ENCODE measurements around the gene LRRC3B.

LRRC3B gene

DNA sequence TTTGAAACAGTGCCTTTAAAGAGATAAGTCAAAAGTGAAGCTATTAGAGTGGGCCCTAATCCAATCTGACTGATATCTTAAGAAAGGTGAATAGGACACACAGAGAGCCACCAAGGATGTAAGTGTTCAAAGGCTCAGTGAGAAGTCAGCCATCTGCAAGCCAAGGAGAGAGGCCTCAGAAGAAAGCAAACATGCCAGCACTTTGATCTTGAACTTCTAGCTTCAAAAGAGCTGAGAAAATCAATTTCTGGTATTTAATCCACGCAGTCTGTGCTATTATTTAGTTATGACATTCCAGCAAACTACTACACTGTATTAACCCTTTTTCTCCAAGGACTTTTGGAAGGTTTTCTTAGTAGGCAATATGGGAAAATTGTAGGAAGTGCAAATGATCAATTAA lies 95.7 kb downstream of the LRRC3B start:
- Histone ChIP-seq H3K18ac (ENCODE audit: low read depth in 1 of 2, low read length in 2 of 2) (no peak overlapping the region), H3K14ac (ENCODE audit: low read length in 2 of 2) (no peak overlapping the region), H3K4me2 (ENCODE audit: low read length, poor library complexity, severe bottlenecking) (no peak overlapping the region), H3K79me1 (replicated peaks; ENCODE audit: low read length, poor library complexity, severe bottlenecking) (no peaks in the 10 kb centered on the region), H2BK120ac (ENCODE audit: low read depth, low read length) (no peak overlapping the region), H3K9me3 (ENCODE audit: control insufficient read depth, low read length) (peaks cover 4% of the 10 kb centered on the region), H3K36me3 (ENCODE audit: control insufficient read depth in 1 of 2, insufficient read depth in 2 of 2, low read depth in 1 of 2, low read length in 2 of 2) (no peaks in the 10 kb centered on the region), H3K4me1 (ENCODE audit: control insufficient read depth, insufficient read depth, low read depth, low read length) (no peaks in the 10 kb centered on the region), H3K9ac (ENCODE audit: low read length) (no peak overlapping the region), H2BK5ac (ENCODE audit: low read depth, low read length, poor library complexity, severe bottlenecking) (no peak overlapping the region), H3K4ac (ENCODE audit: low read depth in 1 of 2, low read length in 2 of 2) (no peak overlapping the region), H2BK12ac (ENCODE audit: low read length in 2 of 2) (no peak overlapping the region), H2AK5ac (ENCODE audit: low read length, severe bottlenecking) (no peak overlapping the region), H3K23ac (ENCODE audit: low read length in 2 of 2) (no peak overlapping the region), H4K8ac (ENCODE audit: low read length) (no peak overlapping the region), H2AFZ (ENCODE audit: low read depth, low read length) (no peak overlapping the region), H3K27ac (ENCODE audit: low read length, poor library complexity, severe bottlenecking) (no peak overlapping the region), H3K27me3 (ENCODE audit: control insufficient read depth in 1 of 2, insufficient read depth in 1 of 2, low read length in 2 of 2) (no peaks in the 10 kb centered on the region), H4K91ac (ENCODE audit: low read length) (no peak overlapping the region), H2BK15ac (ENCODE audit: low read depth, poor library complexity, severe bottlenecking) (no peak overlapping the region), H3K4me3 (ENCODE audit: insufficient read depth in 1 of 2, low read depth in 1 of 2, low read length in 2 of 2) (no peak overlapping the region)
- no CpG with 5 or more reads among the region's 1 CpG for WGBS
- DNase-seq, result no peak

DNA sequence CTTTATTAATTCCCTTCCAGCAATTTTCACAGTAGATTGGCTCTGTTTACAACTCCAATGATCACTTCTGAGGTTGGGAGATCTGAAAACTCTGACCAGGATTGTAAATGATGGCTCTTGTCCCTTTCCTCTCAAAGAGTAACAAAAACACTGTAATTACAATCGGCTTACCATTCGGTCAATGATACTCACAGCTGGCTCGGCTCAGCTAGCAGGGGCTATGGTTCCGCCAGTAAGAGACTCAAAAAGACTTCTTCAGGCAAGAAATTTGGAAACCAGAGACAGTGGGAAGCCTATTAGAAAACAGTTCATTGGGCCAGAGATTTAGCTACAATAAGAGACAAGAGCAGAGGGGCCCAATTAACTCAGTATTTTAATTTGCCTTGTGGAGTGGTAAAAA lies 96.6 kb downstream of the LRRC3B start:
- Histone ChIP-seq H3K9ac (ENCODE audit: low read length) (no peak overlapping the region), H2BK120ac (ENCODE audit: low read depth, low read length) (no peak overlapping the region), H2AK5ac (ENCODE audit: low read length, severe bottlenecking) (no peak overlapping the region), H2BK5ac (ENCODE audit: low read depth, low read length, poor library complexity, severe bottlenecking) (no peak overlapping the region), H3K23ac (ENCODE audit: low read length in 2 of 2) (no peak overlapping the region), H3K4me1 (ENCODE audit: control insufficient read depth, insufficient read depth, low read depth, low read length) (no peaks in the 10 kb centered on the region), H3K79me1 (replicated peaks; ENCODE audit: low read length, poor library complexity, severe bottlenecking) (no peaks in the 10 kb centered on the region), H3K36me3 (ENCODE audit: control insufficient read depth in 1 of 2, insufficient read depth in 2 of 2, low read depth in 1 of 2, low read length in 2 of 2) (no peaks in the 10 kb centered on the region), H3K14ac (ENCODE audit: low read length in 2 of 2) (no peak overlapping the region), H3K4ac (ENCODE audit: low read depth in 1 of 2, low read length in 2 of 2) (no peak overlapping the region), H3K27me3 (ENCODE audit: control insufficient read depth in 1 of 2, insufficient read depth in 1 of 2, low read length in 2 of 2) (no peaks in the 10 kb centered on the region), H2BK15ac (ENCODE audit: low read depth, poor library complexity, severe bottlenecking) (no peak overlapping the region), H3K27ac (ENCODE audit: low read length, poor library complexity, severe bottlenecking) (no peak overlapping the region), H2AFZ (ENCODE audit: low read depth, low read length) (no peak overlapping the region), H4K91ac (ENCODE audit: low read length) (no peak overlapping the region), H3K18ac (ENCODE audit: low read depth in 1 of 2, low read length in 2 of 2) (no peak overlapping the region), H2BK12ac (ENCODE audit: low read length in 2 of 2) (no peak overlapping the region), H4K8ac (ENCODE audit: low read length) (no peak overlapping the region), H3K4me3 (ENCODE audit: insufficient read depth in 1 of 2, low read depth in 1 of 2, low read length in 2 of 2) (no peak overlapping the region), H3K9me3 (ENCODE audit: control insufficient read depth, low read length) (peaks cover 4% of the 10 kb centered on the region), H3K4me2 (ENCODE audit: low read length, poor library complexity, severe bottlenecking) (no peak overlapping the region)
- no peak for DNase-seq
- 83% methylated on average over 4 of the region's 4 CpGs for WGBS

DNA sequence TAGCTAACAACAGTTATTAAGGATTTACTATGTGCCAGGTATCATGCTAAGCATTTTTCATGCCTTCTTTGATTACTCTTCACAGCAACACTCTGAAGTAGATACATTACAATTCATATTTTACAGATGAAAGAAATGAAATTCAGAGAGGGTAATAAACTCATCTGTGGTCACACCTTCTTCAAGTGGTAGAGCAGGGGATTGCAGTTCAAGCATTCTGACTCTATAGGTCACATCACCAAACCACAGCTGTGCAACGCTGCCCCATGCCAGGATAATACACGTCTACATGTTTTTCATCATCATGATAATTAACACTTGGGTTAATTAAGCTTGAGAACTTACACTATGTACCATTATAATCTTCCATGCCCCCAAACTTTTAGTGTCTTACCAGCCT lies 98.5 kb downstream of the LRRC3B start:
- no peak overlapping the region for H2AFZ ChIP-seq (ENCODE audit: low read depth, low read length)
- peaks cover 8% of the 10 kb centered on the region for H3K9me3 ChIP-seq (ENCODE audit: control insufficient read depth, low read length)
- no peak overlapping the region for H3K23ac ChIP-seq (ENCODE audit: low read length in 2 of 2)
- H2BK15ac ChIP-seq (ENCODE audit: low read depth, poor library complexity, severe bottlenecking), result no peak overlapping the region
- no peak overlapping the region for H4K91ac ChIP-seq (ENCODE audit: low read length)
- no peak overlapping the region for H3K9ac ChIP-seq (ENCODE audit: low read length)
- H2BK5ac ChIP-seq (ENCODE audit: low read depth, low read length, poor library complexity, severe bottlenecking), result no peak overlapping the region
- H3K4me2 ChIP-seq (ENCODE audit: low read length, poor library complexity, severe bottlenecking), result no peak overlapping the region
- H3K14ac ChIP-seq (ENCODE audit: low read length in 2 of 2), result no peak overlapping the region
- no peak overlapping the region for H3K4ac ChIP-seq (ENCODE audit: low read depth in 1 of 2, low read length in 2 of 2)
- H3K36me3 ChIP-seq (ENCODE audit: control insufficient read depth in 1 of 2, insufficient read depth in 2 of 2, low read depth in 1 of 2, low read length in 2 of 2), result no peaks in the 10 kb centered on the region
- H2BK120ac ChIP-seq (ENCODE audit: low read depth, low read length), result no peak overlapping the region
- no peak overlapping the region for H2AK5ac ChIP-seq (ENCODE audit: low read length, severe bottlenecking)
- no peak overlapping the region for H3K27ac ChIP-seq (ENCODE audit: low read length, poor library complexity, severe bottlenecking)
- no peak overlapping the region for H4K8ac ChIP-seq (ENCODE audit: low read length)
- H3K27me3 ChIP-seq (ENCODE audit: control insufficient read depth in 1 of 2, insufficient read depth in 1 of 2, low read length in 2 of 2), result no peaks in the 10 kb centered on the region
- no peaks in the 10 kb centered on the region for H3K4me1 ChIP-seq (ENCODE audit: control insufficient read depth, insufficient read depth, low read depth, low read length)
- no peak for DNase-seq
- H3K18ac ChIP-seq (ENCODE audit: low read depth in 1 of 2, low read length in 2 of 2), result no peak overlapping the region
- H3K79me1 ChIP-seq (replicated peaks; ENCODE audit: low read length, poor library complexity, severe bottlenecking), result no peaks in the 10 kb centered on the region
- H2BK12ac ChIP-seq (ENCODE audit: low read length in 2 of 2), result no peak overlapping the region
- no peak overlapping the region for H3K4me3 ChIP-seq (ENCODE audit: insufficient read depth in 1 of 2, low read depth in 1 of 2, low read length in 2 of 2)
- 67% methylated on average over 1 of the region's 2 CpGs for WGBS

DNA sequence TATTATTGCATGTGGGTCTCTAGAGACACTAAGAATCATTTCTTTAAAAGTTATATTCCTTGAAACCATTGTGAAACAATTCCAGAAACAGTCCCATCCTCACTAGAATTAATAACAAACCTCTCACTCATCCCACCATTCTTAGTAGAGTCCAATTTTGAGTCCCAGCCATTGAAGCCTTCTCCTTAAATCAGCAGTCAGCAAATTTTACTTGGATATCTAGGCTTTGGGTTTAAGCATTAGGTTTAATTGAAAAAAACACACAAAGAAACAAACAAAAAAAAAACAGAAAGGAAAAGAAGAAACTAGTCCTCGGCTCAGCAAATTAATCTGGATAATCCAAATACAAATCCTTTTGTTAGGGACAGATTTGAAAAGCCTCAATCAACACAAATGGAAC lies 109.3 kb downstream of the LRRC3B start:
- Histone ChIP-seq H3K36me3 (ENCODE audit: control insufficient read depth in 1 of 2, insufficient read depth in 2 of 2, low read depth in 1 of 2, low read length in 2 of 2) (no peaks in the 10 kb centered on the region), H3K27me3 (ENCODE audit: control insufficient read depth in 1 of 2, insufficient read depth in 1 of 2, low read length in 2 of 2) (no peaks in the 10 kb centered on the region)

More for the DNA sequence above, 109.3 kb downstream of the LRRC3B start:
- no peak overlapping the region for H3K9ac ChIP-seq (ENCODE audit: low read length)
- H3K23ac ChIP-seq (ENCODE audit: low read length in 2 of 2), result no peak overlapping the region
- H3K18ac ChIP-seq (ENCODE audit: low read depth in 1 of 2, low read length in 2 of 2), result no peak overlapping the region
- H3K4me2 ChIP-seq (ENCODE audit: low read length, poor library complexity, severe bottlenecking), result no peak overlapping the region
- DNase-seq, result no peak
- H2AK5ac ChIP-seq (ENCODE audit: low read length, severe bottlenecking), result no peak overlapping the region
- H2BK15ac ChIP-seq (ENCODE audit: low read depth, poor library complexity, severe bottlenecking), result no peak overlapping the region
- no peak overlapping the region for H3K4me3 ChIP-seq (ENCODE audit: insufficient read depth in 1 of 2, low read depth in 1 of 2, low read length in 2 of 2)
- no peak overlapping the region for H2AFZ ChIP-seq (ENCODE audit: low read depth, low read length)
- 63% methylated on average over 1 of the region's 1 CpG for WGBS
- H4K8ac ChIP-seq (ENCODE audit: low read length), result no peak overlapping the region
- no peak overlapping the region for H3K14ac ChIP-seq (ENCODE audit: low read length in 2 of 2)
- H2BK120ac ChIP-seq (ENCODE audit: low read depth, low read length), result no peak overlapping the region
- no peak overlapping the region for H3K4ac ChIP-seq (ENCODE audit: low read depth in 1 of 2, low read length in 2 of 2)
- no peak overlapping the region for H4K91ac ChIP-seq (ENCODE audit: low read length)
- H2BK5ac ChIP-seq (ENCODE audit: low read depth, low read length, poor library complexity, severe bottlenecking), result no peak overlapping the region
- H2BK12ac ChIP-seq (ENCODE audit: low read length in 2 of 2), result no peak overlapping the region
- no peaks in the 10 kb centered on the region for H3K79me1 ChIP-seq (replicated peaks; ENCODE audit: low read length, poor library complexity, severe bottlenecking)
- peaks cover 12% of the 10 kb centered on the region for H3K9me3 ChIP-seq (ENCODE audit: control insufficient read depth, low read length)
- H3K4me1 ChIP-seq (ENCODE audit: control insufficient read depth, insufficient read depth, low read depth, low read length), result no peaks in the 10 kb centered on the region
- H3K27ac ChIP-seq (ENCODE audit: low read length, poor library complexity, severe bottlenecking), result no peak overlapping the region
